ENCODE results near the gene LRRC8A.

The LRRC8A gene

GRCh38 chr9:128882677-128883603 lies 1.0 kb downstream of the LRRC8A start:
- peak overlapping the region; percentile 87 for H3K4me3 ChIP-seq (ENCODE audit: low read depth, low read length)
- no peak for TF ChIP-seq CTCF (conservative IDR thresholded peaks at IDR 0.05; ENCODE audit: low read depth, low read length)
- DNase-seq (ENCODE audit: low read depth), result no peak

- no peak for DNase-seq (ENCODE audit: low read depth)
- TF ChIP-seq CTCF (conservative IDR thresholded peaks at IDR 0.05; ENCODE audit: low read depth, low read length), result no peak
- H3K4me3 ChIP-seq (ENCODE audit: low read depth, low read length), result peak overlapping the region; percentile 8
These were observed 2.2 kb downstream of the LRRC8A start for GRCh38 chr9:128884164-128884563.

GRCh38 chr9:128885376-128885775 lies 3.4 kb downstream of the LRRC8A start:
- no peak for DNase-seq (ENCODE audit: low read depth)
- H3K4me3 ChIP-seq (ENCODE audit: low read depth, low read length), result no peak overlapping the region
- no peak for TF ChIP-seq CTCF (conservative IDR thresholded peaks at IDR 0.05; ENCODE audit: low read depth, low read length)

- H3K4me3 ChIP-seq (ENCODE audit: low read depth, low read length), result no peak overlapping the region
- no peak for TF ChIP-seq CTCF (conservative IDR thresholded peaks at IDR 0.05; ENCODE audit: low read depth, low read length)
- no peak for DNase-seq (ENCODE audit: low read depth)
These were observed 3.9 kb downstream of the LRRC8A start for GRCh38 chr9:128885798-128886197.

- no peak overlapping the region for H3K4me3 ChIP-seq (ENCODE audit: low read depth, low read length)
These were observed 4.4 kb downstream of the LRRC8A start for GRCh38 chr9:128886211-128886891.

GRCh38 chr9:128887049-128887448 lies 5.1 kb downstream of the LRRC8A start:
- no peak for TF ChIP-seq CTCF (conservative IDR thresholded peaks at IDR 0.05; ENCODE audit: low read depth, low read length)
- DNase-seq (ENCODE audit: low read depth), result no peak
- no peak overlapping the region for H3K4me3 ChIP-seq (ENCODE audit: low read depth, low read length)

More at GRCh38 chr9:128886211-128886891, 4.4 kb downstream of the LRRC8A start:
- no peak for TF ChIP-seq CTCF (conservative IDR thresholded peaks at IDR 0.05; ENCODE audit: low read depth, low read length)
- DNase-seq (ENCODE audit: low read depth), result no peak
